ENCODE data around the gene RND3.

The RND3 gene

GRCh38 chr2:150494234-150494945 lies 6.9 kb upstream of the RND3 start:
- DNase-seq (ENCODE audit: extremely low read depth in 1 of 2, low read depth in 1 of 2) = no peak

GRCh38 chr2:150491943-150492342 lies 4.5 kb upstream of the RND3 start:
- DNase-seq (ENCODE audit: extremely low read depth in 1 of 2, low read depth in 1 of 2) = no peak

- no peak for DNase-seq (ENCODE audit: extremely low read depth in 1 of 2, low read depth in 1 of 2)
Measured at GRCh38 chr2:150491430-150491829, 4.0 kb upstream of the RND3 start.

- DNase-seq (ENCODE audit: extremely low read depth in 1 of 2, low read depth in 1 of 2) = no peak
Measured at GRCh38 chr2:150490466-150490865, 3.0 kb upstream of the RND3 start.

GRCh38 chr2:150486539-150487484 lies 655 bp downstream of the RND3 start:
- no peak for DNase-seq (ENCODE audit: extremely low read depth in 1 of 2, low read depth in 1 of 2)

GRCh38 chr2:150485871-150486538 lies 1.5 kb downstream of the RND3 start:
- DNase-seq (ENCODE audit: extremely low read depth in 1 of 2, low read depth in 1 of 2) = no peak

- DNase-seq (ENCODE audit: extremely low read depth in 1 of 2, low read depth in 1 of 2) = no peak
Measured at GRCh38 chr2:150485114-150485870, 2.2 kb downstream of the RND3 start.

GRCh38 chr2:150484461-150485021 lies 2.9 kb downstream of the RND3 start:
- no peak for DNase-seq (ENCODE audit: extremely low read depth in 1 of 2, low read depth in 1 of 2)

- no peak for DNase-seq (ENCODE audit: extremely low read depth in 1 of 2, low read depth in 1 of 2)
Measured at GRCh38 chr2:150484006-150484405, 3.5 kb downstream of the RND3 start.

GRCh38 chr2:150483532-150483931 lies 3.9 kb downstream of the RND3 start:
- DNase-seq (ENCODE audit: extremely low read depth in 1 of 2, low read depth in 1 of 2) = no peak

- DNase-seq (ENCODE audit: extremely low read depth in 1 of 2, low read depth in 1 of 2) = no peak
Measured at GRCh38 chr2:150482667-150483400, 4.6 kb downstream of the RND3 start.

- DNase-seq (ENCODE audit: extremely low read depth in 1 of 2, low read depth in 1 of 2) = no peak
Measured at GRCh38 chr2:150482111-150482510, 5.4 kb downstream of the RND3 start.

GRCh38 chr2:150480971-150481830 lies 6.3 kb downstream of the RND3 start:
- DNase-seq (ENCODE audit: extremely low read depth in 1 of 2, low read depth in 1 of 2) = no peak

GRCh38 chr2:150480241-150480640 lies 7.2 kb downstream of the RND3 start:
- DNase-seq (ENCODE audit: extremely low read depth in 1 of 2, low read depth in 1 of 2) = no peak

GRCh38 chr2:150479075-150479915 lies 8.2 kb downstream of the RND3 start:
- DNase-seq (ENCODE audit: extremely low read depth in 1 of 2, low read depth in 1 of 2) = no peak

- no peak for DNase-seq (ENCODE audit: extremely low read depth in 1 of 2, low read depth in 1 of 2)
Measured at GRCh38 chr2:150478200-150478974, 9.1 kb downstream of the RND3 start.

GRCh38 chr2:150477347-150477746 lies 10.1 kb downstream of the RND3 start:
- no peak for DNase-seq (ENCODE audit: extremely low read depth in 1 of 2, low read depth in 1 of 2)
